GM12873 (cell line): ENCODE results near the gene USP46.

Experiments
- TF ChIP-seq, protein P1 (sequence below): IDR thresholded peaks from 2 replicates; pipeline ENCODE4 v1.5.1; 2012; ENCODE audit warnings: low read depth, mild to moderate bottlenecking, moderate library complexity, low read length, control low read depth; ENCODE audit not compliant: insufficient read depth; ENCODE audit errors: missing control alignments

USP46 gene

DNA sequence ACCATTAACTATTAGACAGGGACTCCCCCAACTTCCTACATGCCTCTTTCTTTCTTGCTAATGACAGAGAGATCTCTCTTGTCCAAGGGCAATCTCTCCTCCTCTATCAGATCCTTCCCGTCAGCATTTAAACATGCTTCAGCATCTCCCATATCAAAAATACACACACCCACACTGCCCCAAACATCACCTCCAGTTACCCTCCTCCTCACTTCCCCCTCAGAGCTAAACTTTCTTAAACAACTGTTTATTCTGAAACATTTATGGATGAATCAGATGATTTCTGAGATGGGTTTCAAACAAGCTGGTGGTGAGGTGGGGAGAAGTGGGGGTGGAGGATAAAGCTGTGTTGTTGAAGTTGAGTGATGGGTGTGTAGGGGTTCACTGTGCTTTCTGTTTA is 23.5 kb downstream of the USP46 start:
- TF ChIP-seq, protein P1, sequence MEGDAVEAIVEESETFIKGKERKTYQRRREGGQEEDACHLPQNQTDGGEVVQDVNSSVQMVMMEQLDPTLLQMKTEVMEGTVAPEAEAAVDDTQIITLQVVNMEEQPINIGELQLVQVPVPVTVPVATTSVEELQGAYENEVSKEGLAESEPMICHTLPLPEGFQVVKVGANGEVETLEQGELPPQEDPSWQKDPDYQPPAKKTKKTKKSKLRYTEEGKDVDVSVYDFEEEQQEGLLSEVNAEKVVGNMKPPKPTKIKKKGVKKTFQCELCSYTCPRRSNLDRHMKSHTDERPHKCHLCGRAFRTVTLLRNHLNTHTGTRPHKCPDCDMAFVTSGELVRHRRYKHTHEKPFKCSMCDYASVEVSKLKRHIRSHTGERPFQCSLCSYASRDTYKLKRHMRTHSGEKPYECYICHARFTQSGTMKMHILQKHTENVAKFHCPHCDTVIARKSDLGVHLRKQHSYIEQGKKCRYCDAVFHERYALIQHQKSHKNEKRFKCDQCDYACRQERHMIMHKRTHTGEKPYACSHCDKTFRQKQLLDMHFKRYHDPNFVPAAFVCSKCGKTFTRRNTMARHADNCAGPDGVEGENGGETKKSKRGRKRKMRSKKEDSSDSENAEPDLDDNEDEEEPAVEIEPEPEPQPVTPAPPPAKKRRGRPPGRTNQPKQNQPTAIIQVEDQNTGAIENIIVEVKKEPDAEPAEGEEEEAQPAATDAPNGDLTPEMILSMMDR: no peak

DNA sequence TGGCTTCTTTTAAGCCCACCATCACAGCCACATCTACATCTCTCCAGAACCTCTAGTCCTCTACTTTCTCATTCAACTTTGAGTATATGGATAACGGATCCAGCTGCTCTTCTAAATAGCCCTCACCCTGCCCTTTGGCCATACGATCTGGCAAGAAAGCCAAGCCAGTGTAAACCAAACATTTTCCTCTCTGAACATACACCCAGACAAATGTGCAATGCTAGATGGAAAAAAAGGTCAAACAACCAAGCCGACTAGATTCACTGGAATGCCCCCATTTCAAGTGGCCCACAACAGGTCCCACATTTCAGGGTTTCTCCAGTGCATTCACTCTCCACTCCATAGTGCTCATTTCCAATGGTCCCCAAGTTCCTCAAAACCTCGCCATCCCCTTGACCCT is 24.0 kb downstream of the USP46 start:
- TF ChIP-seq, protein P1: no peak

DNA sequence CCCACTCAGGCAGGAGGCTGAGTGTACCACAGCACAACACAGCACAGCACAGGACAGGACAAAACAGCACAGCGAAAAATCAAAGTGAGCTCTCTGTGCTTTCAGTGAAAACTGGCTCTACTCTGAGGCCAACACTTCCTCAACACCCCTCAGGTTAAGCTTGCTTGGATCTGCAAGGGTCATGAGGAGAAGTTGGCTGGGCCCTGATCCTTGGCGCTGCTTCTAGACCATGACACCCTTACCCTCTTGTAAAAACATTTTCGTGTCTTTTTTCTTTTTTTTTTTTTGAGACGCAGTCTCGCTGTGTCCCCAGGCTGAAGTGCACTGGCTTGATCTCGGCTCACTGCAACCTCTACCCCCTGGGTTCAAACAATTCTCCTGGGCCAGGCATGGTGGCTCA is 25.3 kb downstream of the USP46 start:
- TF ChIP-seq, protein P1: no peak

DNA sequence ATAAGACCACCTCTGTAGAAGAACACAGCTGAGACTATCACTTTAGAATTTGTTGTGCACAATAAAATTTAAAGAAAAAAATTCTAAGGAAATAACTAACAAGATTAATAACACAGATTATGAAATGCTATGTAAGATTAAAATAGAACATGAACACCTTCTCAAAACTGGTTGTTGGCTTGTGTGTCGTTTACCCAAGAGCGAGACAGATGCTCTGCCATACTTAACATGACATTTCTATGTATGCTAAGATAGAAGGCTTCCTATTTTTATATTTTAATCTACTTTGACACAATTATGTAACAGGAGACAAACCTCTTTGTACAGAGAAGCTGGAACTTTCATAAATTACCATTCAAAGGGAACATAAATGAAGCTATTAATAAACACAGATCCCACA is 30.1 kb downstream of the USP46 start:
- TF ChIP-seq, protein P1: no peak

DNA sequence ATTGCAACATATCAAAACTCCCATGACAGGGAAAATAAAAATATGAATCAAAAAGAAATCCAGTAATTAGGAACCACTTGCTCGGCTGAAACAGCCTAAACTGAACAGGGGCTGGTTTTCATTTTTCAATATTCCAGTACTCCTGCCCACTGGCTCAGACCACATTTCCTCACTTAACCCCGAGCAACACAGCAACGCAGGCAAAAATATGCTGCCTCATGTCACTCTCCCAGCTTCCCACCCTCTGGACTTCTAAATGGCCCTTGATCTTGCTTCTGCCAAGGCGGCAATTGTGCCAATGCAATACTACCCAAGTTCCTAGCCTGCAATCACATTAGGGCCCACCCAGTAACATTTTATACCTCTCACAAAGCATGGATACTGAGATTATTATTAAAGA is 30.6 kb downstream of the USP46 start:
- TF ChIP-seq, protein P1: no peak

DNA sequence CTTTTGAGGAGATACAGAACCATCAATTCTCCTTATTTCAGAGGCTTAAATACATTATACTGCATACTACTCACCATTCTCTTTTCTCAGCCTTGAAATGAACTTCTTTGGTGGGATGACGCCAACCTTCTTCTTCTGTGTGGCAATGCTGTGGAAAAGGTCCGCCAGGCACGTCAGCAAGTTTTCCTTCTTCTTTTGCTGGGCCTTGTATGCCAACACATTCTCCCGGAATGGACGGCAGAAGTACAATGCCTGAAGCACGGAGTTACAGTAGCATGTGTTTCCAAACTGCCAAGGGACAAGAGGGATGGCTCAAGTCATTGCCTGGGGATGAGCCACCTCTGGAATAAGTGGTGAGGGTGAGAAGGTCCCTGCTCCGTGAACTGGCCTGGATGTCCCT is 31.2 kb downstream of the USP46 start:
- TF ChIP-seq, protein P1: no peak

DNA sequence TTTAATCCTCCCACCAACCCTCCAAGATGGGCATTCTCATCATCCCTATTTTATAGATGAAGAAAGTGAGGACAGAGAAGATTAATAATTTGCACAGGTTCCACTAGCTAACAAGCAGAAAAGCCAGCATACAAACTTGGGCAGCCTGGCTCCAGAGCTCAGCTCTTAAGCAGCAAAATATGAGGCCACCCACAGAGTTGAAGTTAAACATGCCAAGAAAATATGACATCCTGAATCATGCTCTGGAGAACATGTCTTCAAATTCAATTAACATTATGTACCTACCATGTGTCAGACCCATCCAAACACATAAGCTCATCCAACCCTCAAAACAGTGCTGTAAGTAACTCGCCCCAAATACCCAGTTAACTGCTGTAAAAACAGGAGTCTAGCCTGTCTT is 33.9 kb downstream of the USP46 start:
- TF ChIP-seq, protein P1: no peak
